Activated CD4-positive, alpha-beta T cell treated with anti-CD3 and anti-CD28 coated beads, Interleukin-10, Interleukin-2, amounts not matched to agents 100 ng/mL and 50 ng/mL, durations not matched to agents 16 hours and 8 hours (primary cell): ENCODE results near the gene GTF3A.
"Not testable (repeated sequence)": the region's sequence is repeated elsewhere in the genome, so short reads cannot be mapped to it uniquely, and the experiment has no call there.

ENCODE experiments used
- DNase-seq: peaks from one replicate; pipeline ENCODE4 v3.0.0-alpha.2; 2020

GTF3A gene

GRCh38 chr13:27424246-27425157 is at the start of gene GTF3A:
Gene GTF3A (plus strand): TSS chr13:27424619.
- peak; percentile 93 for DNase-seq

GRCh38 chr13:27374650-27375049 is 49.8 kb upstream of the GTF3A start:
- peak; percentile 79 for DNase-seq

GRCh38 chr13:27375686-27376326 is 48.6 kb upstream of the GTF3A start:
- DNase-seq = peak; percentile 55

GRCh38 chr13:27379126-27379525 is 45.3 kb upstream of the GTF3A start:
- DNase-seq = no peak

GRCh38 chr13:27379694-27380641 is 44.5 kb upstream of the GTF3A start:
- peak; percentile 63 for DNase-seq

- DNase-seq = no peak
Observed at GRCh38 chr13:27381601-27382000, 42.8 kb upstream of the GTF3A start.

GRCh38 chr13:27383104-27383921 is 41.1 kb upstream of the GTF3A start:
- DNase-seq = no peak

GRCh38 chr13:27384285-27384684 is 40.1 kb upstream of the GTF3A start:
- no peak for DNase-seq

GRCh38 chr13:27388241-27388640 is 36.2 kb upstream of the GTF3A start:
- no peak for DNase-seq

- DNase-seq = no peak
Observed at GRCh38 chr13:27389891-27390290, 34.5 kb upstream of the GTF3A start.

GRCh38 chr13:27391471-27391870 is 32.9 kb upstream of the GTF3A start:
- no peak for DNase-seq

- no peak for DNase-seq
Observed at GRCh38 chr13:27393101-27393500, 31.3 kb upstream of the GTF3A start.

GRCh38 chr13:27395007-27395510 is 29.4 kb upstream of the GTF3A start:
- DNase-seq = no peak

- DNase-seq = no peak
Observed at GRCh38 chr13:27396252-27396846, 28.1 kb upstream of the GTF3A start.

GRCh38 chr13:27398360-27398759 is 26.1 kb upstream of the GTF3A start:
- DNase-seq = no peak

GRCh38 chr13:27400405-27400804 is 24.0 kb upstream of the GTF3A start:
- DNase-seq = not testable (repeated sequence)

GRCh38 chr13:27401210-27401609 is 23.2 kb upstream of the GTF3A start:
- no peak for DNase-seq

GRCh38 chr13:27403203-27403678 is 21.2 kb upstream of the GTF3A start:
- peak; percentile 34 for DNase-seq

- no peak for DNase-seq
Observed at GRCh38 chr13:27403727-27404385, 20.6 kb upstream of the GTF3A start.

- DNase-seq = no peak
Observed at GRCh38 chr13:27404680-27405079, 19.7 kb upstream of the GTF3A start.
